ENCODE results near the gene PRDM5.

DNA sequence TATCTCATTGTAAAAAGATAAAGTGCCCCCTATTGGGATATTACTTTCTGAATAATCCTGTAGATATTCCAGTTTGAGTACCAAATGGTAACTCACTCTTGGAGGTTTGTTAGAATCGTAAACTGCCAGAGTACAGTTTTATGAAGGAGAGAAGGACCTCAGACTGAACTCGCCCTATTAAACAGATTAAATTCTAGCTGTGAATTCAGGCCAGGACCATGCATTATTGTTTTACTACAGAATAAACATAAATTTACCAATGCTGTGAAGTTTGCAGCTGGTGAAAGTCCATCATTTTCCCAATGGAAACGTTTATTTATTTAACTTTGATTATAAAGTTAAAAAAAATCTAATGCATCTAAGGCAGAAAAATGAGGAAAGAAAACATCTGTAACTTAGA, 20.2 kb upstream of the PRDM5 start:
- TF ChIP-seq, protein P1, sequence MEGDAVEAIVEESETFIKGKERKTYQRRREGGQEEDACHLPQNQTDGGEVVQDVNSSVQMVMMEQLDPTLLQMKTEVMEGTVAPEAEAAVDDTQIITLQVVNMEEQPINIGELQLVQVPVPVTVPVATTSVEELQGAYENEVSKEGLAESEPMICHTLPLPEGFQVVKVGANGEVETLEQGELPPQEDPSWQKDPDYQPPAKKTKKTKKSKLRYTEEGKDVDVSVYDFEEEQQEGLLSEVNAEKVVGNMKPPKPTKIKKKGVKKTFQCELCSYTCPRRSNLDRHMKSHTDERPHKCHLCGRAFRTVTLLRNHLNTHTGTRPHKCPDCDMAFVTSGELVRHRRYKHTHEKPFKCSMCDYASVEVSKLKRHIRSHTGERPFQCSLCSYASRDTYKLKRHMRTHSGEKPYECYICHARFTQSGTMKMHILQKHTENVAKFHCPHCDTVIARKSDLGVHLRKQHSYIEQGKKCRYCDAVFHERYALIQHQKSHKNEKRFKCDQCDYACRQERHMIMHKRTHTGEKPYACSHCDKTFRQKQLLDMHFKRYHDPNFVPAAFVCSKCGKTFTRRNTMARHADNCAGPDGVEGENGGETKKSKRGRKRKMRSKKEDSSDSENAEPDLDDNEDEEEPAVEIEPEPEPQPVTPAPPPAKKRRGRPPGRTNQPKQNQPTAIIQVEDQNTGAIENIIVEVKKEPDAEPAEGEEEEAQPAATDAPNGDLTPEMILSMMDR (conservative IDR thresholded peaks at IDR 0.05 in 1 of 2, IDR thresholded peaks at IDR 0.05 in 1 of 2; ENCODE audit: low read depth in 1 of 2, low read length in 2 of 2), result no peak
- TF ChIP-seq EZH2 (IDR thresholded peaks at IDR 0.05; ENCODE audit: low read length, missing control alignments), result no peak

Data from fibroblast of lung (primary cell).